GM10248 (cell line): ENCODE results near the gene CRACDL.

ENCODE experiments used
- CTCF ChIA-PET: fragments of 300-600 bp; sonication (Branson Sonifier 250); formaldehyde crosslinking; extraction: SDS; loops from one replicate; lab custom pipeline; 2021; ENCODE audit warnings: antibody characterized with exemption; lab: Yijun Ruan, JAX
- POLR2A ChIA-PET: fragments of 350-650 bp; sonication (Branson Sonifier 250); formaldehyde crosslinking; extraction: SDS; loops from one replicate; lab custom pipeline; 2020; ENCODE audit warnings: antibody characterized with exemption; lab: Yijun Ruan, JAX
- DNase-seq: peaks from one replicate; pipeline ENCODE4 v3.0.0; 2012; ENCODE audit errors: extremely low spot score
- CTCF ChIP-seq: IDR thresholded peaks from 2 replicates; pipeline ENCODE4 v1.5.1; 2012; ENCODE audit warnings: mild to moderate bottlenecking, low read depth; ENCODE audit errors: extremely low read depth, missing control alignments, control extremely low read depth

Gene CRACDL

GRCh38 chr2:98935111-98935770 lies 784 bp downstream of the CRACDL start:
- no peak for DNase-seq
- ChIA-PET CTCF (no interaction called here), POLR2A (interaction anchor here (0.6 kb wide), 1 partner anchor 393 kb away, joined by 3 read pairs; no protein-coding TSS in a partner anchor)
- no peak for TF ChIP-seq CTCF

DNA sequence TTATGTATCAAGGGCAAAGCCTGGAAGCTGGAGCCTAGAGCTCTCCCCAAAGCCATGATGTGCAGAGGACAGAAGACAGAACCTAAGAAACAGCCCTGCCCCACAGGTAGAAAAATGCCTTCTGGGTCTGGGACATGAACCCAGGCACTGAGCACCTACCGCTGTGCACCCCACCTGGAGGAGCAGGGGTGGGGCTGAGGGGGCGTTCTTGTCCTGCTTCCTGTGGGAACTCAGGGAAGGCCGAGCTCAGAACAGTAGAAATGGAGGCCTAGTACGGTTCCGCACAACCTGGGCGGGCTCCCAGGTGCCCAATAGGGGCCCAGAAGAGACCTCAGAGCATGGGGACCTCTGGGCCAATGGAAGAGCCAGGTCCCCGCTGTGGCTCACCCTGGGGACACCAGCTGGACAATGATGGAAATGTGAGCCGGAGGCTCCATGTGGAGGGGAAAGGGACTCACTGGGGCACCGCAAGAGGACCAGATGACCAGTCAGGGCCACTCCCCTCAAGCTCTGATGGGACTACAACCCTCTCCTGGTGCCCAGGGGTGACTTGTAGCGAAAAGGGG lies 3.2 kb downstream of the CRACDL start:
- CTCF ChIA-PET = no interaction called here
- POLR2A ChIA-PET = no interaction called here
- DNase-seq = no peak

GRCh38 chr2:98932164-98932563 lies 3.9 kb downstream of the CRACDL start:
- ChIA-PET CTCF (no interaction called here), POLR2A (no interaction called here)
- no peak for TF ChIP-seq CTCF
- DNase-seq = no peak

More for the DNA sequence above, 3.2 kb downstream of the CRACDL start:
- TF ChIP-seq CTCF = no peak

GRCh38 chr2:98931596-98931995 lies 4.4 kb downstream of the CRACDL start:
- no peak for TF ChIP-seq CTCF
- POLR2A ChIA-PET = no interaction called here
- DNase-seq = no peak
- CTCF ChIA-PET = no interaction called here

- POLR2A ChIA-PET = no interaction called here
- no peak for DNase-seq
- CTCF ChIA-PET = no interaction called here
- no peak for TF ChIP-seq CTCF
Measured at GRCh38 chr2:98929920-98930319, 6.1 kb downstream of the CRACDL start.

DNA sequence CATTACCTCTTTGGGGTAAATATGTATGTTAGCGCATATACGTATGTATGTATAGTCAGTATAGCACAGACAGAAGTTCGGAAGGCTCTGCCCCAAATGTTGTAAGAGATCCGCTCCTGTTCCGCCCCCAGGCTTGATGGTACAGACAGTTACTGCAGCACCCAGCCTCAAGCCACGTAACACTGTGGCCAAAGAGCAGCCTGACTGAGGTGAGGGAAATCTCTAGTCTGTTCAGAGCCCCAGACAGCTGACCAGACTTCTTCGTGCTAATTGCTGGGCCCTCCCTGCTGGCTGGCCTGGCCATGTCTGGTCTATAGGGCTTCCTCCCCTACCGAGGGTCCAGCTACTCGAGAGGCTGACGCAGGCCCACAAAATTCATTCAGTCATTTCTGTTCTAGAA lies 7.8 kb downstream of the CRACDL start:
- ChIA-PET CTCF (no interaction called here), POLR2A (no interaction called here)
- TF ChIP-seq CTCF = no peak
- DNase-seq = no peak

DNA sequence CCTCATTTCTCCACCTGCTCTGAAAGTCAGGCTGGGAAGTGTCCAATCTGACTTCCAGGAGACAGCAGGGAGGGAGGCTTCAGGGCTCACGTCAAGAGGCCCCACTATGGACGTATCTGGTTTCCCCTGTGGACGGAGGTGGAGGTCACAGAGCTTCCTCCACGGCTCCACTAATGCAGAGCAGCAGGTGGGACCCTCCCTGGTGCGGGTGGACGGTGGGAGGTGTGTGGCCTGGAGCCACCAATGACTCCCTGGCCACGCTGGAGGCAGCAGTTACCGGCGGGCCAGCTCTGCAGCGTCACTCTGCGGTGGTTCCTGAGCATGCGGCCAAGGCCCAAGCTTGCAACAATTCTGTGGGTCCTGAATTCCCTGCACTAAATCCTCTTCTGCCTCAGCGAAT lies 9.0 kb downstream of the CRACDL start:
- no peak for DNase-seq
- no peak for TF ChIP-seq CTCF
- ChIA-PET POLR2A (no interaction called here), CTCF (no interaction called here)
